Osteoblast (primary cell): ENCODE data around the gene GRM7. TPM values are rescaled to one million over a fixed set of nuclear protein-coding genes. Genes with fewer than 3 reads are reported as not detected.

ENCODE experiments used
- DNase-seq: peaks from one replicate; pipeline ENCODE4 v3.0.0; 2011; ENCODE audit warnings: low spot score, mixed read lengths; ENCODE audit not compliant: insufficient read length; ENCODE audit errors: missing footprints
- H2AFZ ChIP-seq: 2 replicates; pipeline ENCODE4 v1.6.0; 2011; ENCODE audit warnings: mild to moderate bottlenecking, low read length
- H3K27ac ChIP-seq: 2 replicates; pipeline ENCODE4 v1.5.1; 2011; ENCODE audit warnings: mild to moderate bottlenecking, low read depth, low read length, moderate library complexity
- H3K27me3 ChIP-seq: 2 replicates; pipeline ENCODE4 v1.6.0; 2012; ENCODE audit warnings: mild to moderate bottlenecking, control low read depth, inconsistent platforms, low read length, moderate library complexity; ENCODE audit not compliant: insufficient read depth
- H3K36me3 ChIP-seq: 2 replicates; pipeline ENCODE4 v1.5.1; 2011; ENCODE audit warnings: mild to moderate bottlenecking, low read length, control low read depth, moderate library complexity; ENCODE audit not compliant: insufficient read depth
- H3K4me1 ChIP-seq: 2 replicates; pipeline ENCODE4 v1.5.1; 2011; ENCODE audit warnings: mild to moderate bottlenecking, low read length, control low read depth, moderate library complexity; ENCODE audit not compliant: insufficient read depth
- H3K4me2 ChIP-seq: 2 replicates; pipeline ENCODE4 v1.6.0; 2011; ENCODE audit warnings: mild to moderate bottlenecking, low read length; ENCODE audit not compliant: insufficient read depth
- H3K4me3 ChIP-seq: fragments of 200-600 bp; sonication (generic); 3 replicates; pipeline ENCODE4 v1.5.1; 2012; ENCODE audit warnings: mild to moderate bottlenecking, low read length, inconsistent platforms; ENCODE audit not compliant: insufficient read depth
- H3K79me2 ChIP-seq: 2 replicates; pipeline ENCODE4 v1.6.0; 2012; ENCODE audit warnings: mild to moderate bottlenecking, low read length, control low read depth, inconsistent platforms; ENCODE audit not compliant: insufficient read depth
- H3K9me3 ChIP-seq: 2 replicates; pipeline ENCODE4 v1.5.1; 2011; ENCODE audit warnings: low read depth, low read length, control low read depth
- H4K20me1 ChIP-seq: 2 replicates; pipeline ENCODE4 v1.6.0; 2012; ENCODE audit warnings: mild to moderate bottlenecking, low read length, control low read depth; ENCODE audit not compliant: insufficient read depth
- CTCF ChIP-seq: IDR thresholded peaks from 2 replicates; pipeline ENCODE4 v1.5.1; 2011; ENCODE audit warnings: mild to moderate bottlenecking, low read depth, low read length, moderate library complexity; ENCODE audit errors: extremely low read depth
- total RNA-seq: library from RNA; depleted of rRNA; stranded (reverse); fragments of >200 nt; gene quantifications from 2 replicates; pipeline ENCODE4 v1.2.3, GENCODE V29; 2012

Gene GRM7
- total RNA-seq, 1 donor: not detected

GRCh38 chr3:7576071-7576470 lies 715.2 kb downstream of the GRM7 start:
- Histone ChIP-seq H3K36me3 (no peaks in the 10 kb centered on the region), H3K79me2 (no peaks in the 10 kb centered on the region), H3K4me3 (no peak overlapping the region), H2AFZ (no peak overlapping the region), H3K4me2 (no peak overlapping the region), H3K27ac (no peak overlapping the region), H3K9me3 (peaks cover 1% of the 10 kb centered on the region), H3K27me3 (no peaks in the 10 kb centered on the region), H4K20me1 (no peaks in the 10 kb centered on the region), H3K4me1 (no peaks in the 10 kb centered on the region)
- no peak for DNase-seq
- TF ChIP-seq CTCF: no peak

GRCh38 chr3:7576506-7576905 lies 715.6 kb downstream of the GRM7 start:
- H3K36me3 ChIP-seq: no peaks in the 10 kb centered on the region
- no peak overlapping the region for H3K4me2 ChIP-seq
- H3K4me1 ChIP-seq: no peaks in the 10 kb centered on the region
- H3K27ac ChIP-seq: no peak overlapping the region
- no peak for DNase-seq
- H3K9me3 ChIP-seq: peaks cover 1% of the 10 kb centered on the region
- H3K79me2 ChIP-seq: no peaks in the 10 kb centered on the region
- H4K20me1 ChIP-seq: no peaks in the 10 kb centered on the region
- H2AFZ ChIP-seq: no peak overlapping the region
- no peak for TF ChIP-seq CTCF
- H3K27me3 ChIP-seq: no peaks in the 10 kb centered on the region
- no peak overlapping the region for H3K4me3 ChIP-seq

- no peaks in the 10 kb centered on the region for H3K79me2 ChIP-seq
- H3K27ac ChIP-seq: no peak overlapping the region
- H3K4me3 ChIP-seq: no peak overlapping the region
- H3K9me3 ChIP-seq: peaks cover 1% of the 10 kb centered on the region
- TF ChIP-seq CTCF: no peak
- no peak overlapping the region for H2AFZ ChIP-seq
- no peak for DNase-seq
- H3K4me2 ChIP-seq: no peak overlapping the region
- no peaks in the 10 kb centered on the region for H3K27me3 ChIP-seq
- H3K36me3 ChIP-seq: no peaks in the 10 kb centered on the region
- H4K20me1 ChIP-seq: no peaks in the 10 kb centered on the region
- no peaks in the 10 kb centered on the region for H3K4me1 ChIP-seq
These were observed 716.6 kb downstream of the GRM7 start for GRCh38 chr3:7577513-7577912.

- no peak overlapping the region for H3K4me3 ChIP-seq
- DNase-seq: no peak
- H3K9me3 ChIP-seq: no peaks in the 10 kb centered on the region
- no peak for TF ChIP-seq CTCF
- no peak overlapping the region for H3K4me2 ChIP-seq
- no peaks in the 10 kb centered on the region for H4K20me1 ChIP-seq
- no peak overlapping the region for H2AFZ ChIP-seq
- H3K4me1 ChIP-seq: no peaks in the 10 kb centered on the region
- no peaks in the 10 kb centered on the region for H3K27me3 ChIP-seq
- no peaks in the 10 kb centered on the region for H3K79me2 ChIP-seq
- H3K36me3 ChIP-seq: no peaks in the 10 kb centered on the region
- H3K27ac ChIP-seq: no peak overlapping the region
These were observed 720.9 kb downstream of the GRM7 start for GRCh38 chr3:7581831-7582230.
